ENCODE data around the gene ZNF436. TPM values are rescaled to one million over a fixed set of nuclear protein-coding genes. Genes with fewer than 3 reads are reported as not detected.

The ZNF436 gene
- total and polyA plus RNA-seq, 2 of the 13 experiments (the other 11 are each of a cell fraction or from before 2014, with no cell fraction given) = 4.3 to 9.9 TPM

DNA sequence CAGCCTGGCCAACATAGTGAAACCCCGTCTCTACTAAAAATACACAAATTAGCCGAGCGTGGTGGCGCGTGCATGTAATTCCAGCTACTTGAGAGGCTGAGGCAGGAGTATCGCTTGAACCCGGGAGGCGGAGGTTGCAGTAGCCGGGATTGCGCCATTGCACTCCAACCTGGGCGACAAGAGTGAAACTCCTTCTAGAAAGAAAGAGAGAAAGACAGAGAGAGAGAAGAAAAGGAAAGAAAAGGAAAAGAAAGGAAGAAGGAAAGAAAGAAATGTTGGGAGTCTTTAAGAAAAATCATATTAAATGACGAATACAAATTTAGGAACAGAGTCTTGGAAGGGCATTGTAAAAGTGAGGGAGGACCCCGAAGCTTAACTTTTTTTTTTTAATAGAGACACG, 23.7 kb downstream of the ZNF436 start (continued):
- TF ChIP-seq, protein P1, sequence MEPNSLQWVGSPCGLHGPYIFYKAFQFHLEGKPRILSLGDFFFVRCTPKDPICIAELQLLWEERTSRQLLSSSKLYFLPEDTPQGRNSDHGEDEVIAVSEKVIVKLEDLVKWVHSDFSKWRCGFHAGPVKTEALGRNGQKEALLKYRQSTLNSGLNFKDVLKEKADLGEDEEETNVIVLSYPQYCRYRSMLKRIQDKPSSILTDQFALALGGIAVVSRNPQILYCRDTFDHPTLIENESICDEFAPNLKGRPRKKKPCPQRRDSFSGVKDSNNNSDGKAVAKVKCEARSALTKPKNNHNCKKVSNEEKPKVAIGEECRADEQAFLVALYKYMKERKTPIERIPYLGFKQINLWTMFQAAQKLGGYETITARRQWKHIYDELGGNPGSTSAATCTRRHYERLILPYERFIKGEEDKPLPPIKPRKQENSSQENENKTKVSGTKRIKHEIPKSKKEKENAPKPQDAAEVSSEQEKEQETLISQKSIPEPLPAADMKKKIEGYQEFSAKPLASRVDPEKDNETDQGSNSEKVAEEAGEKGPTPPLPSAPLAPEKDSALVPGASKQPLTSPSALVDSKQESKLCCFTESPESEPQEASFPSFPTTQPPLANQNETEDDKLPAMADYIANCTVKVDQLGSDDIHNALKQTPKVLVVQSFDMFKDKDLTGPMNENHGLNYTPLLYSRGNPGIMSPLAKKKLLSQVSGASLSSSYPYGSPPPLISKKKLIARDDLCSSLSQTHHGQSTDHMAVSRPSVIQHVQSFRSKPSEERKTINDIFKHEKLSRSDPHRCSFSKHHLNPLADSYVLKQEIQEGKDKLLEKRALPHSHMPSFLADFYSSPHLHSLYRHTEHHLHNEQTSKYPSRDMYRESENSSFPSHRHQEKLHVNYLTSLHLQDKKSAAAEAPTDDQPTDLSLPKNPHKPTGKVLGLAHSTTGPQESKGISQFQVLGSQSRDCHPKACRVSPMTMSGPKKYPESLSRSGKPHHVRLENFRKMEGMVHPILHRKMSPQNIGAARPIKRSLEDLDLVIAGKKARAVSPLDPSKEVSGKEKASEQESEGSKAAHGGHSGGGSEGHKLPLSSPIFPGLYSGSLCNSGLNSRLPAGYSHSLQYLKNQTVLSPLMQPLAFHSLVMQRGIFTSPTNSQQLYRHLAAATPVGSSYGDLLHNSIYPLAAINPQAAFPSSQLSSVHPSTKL (CRISPR knock-in tag; IDR thresholded peaks at IDR 0.05) = no peak
- TF ChIP-seq SP1 (IDR thresholded peaks at IDR 0.05) (no peak), SP1 (CRISPR knock-in tag; IDR thresholded peaks at IDR 0.05) (no peak), EED (CRISPR knock-in tag; IDR thresholded peaks at IDR 0.05) (no peak), SATB2 (CRISPR knock-in tag; IDR thresholded peaks at IDR 0.05) (no peak), RARG (CRISPR knock-in tag; IDR thresholded peaks at IDR 0.05; ENCODE audit: low read depth) (no peak)
- TF ChIP-seq, protein P2, sequence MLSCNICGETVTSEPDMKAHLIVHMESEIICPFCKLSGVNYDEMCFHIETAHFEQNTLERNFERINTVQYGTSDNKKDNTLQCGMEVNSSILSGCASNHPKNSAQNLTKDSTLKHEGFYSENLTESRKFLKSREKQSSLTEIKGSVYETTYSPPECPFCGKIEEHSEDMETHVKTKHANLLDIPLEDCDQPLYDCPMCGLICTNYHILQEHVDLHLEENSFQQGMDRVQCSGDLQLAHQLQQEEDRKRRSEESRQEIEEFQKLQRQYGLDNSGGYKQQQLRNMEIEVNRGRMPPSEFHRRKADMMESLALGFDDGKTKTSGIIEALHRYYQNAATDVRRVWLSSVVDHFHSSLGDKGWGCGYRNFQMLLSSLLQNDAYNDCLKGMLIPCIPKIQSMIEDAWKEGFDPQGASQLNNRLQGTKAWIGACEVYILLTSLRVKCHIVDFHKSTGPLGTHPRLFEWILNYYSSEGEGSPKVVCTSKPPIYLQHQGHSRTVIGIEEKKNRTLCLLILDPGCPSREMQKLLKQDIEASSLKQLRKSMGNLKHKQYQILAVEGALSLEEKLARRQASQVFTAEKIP (CRISPR knock-in tag; IDR thresholded peaks at IDR 0.05; ENCODE audit: borderline replicate concordance) = no peak

DNA sequence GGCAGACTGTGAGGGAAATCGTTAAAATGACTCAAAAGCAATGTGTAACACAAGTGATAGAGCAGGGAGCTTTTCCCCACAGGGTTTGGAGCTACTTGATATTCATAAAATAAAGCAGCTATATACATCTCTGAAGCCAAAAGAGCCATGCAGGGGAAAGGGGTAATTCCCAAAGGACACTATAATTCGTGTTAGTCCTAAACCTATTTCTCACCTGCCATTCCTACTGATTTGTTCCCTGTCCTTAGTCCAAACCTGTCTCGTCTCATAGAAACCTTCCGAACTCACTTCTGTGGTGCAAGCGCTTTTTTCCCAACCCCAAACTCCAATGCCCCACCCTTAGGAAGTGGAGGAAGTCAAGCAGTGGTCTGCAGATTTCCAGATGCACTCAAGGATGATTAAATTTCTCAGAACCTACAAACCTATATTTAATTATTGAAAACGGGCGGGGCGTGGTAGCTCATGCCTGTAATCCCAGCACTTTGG, 24.6 kb downstream of the ZNF436 start:
- ChIA-PET CTCF (ENCODE audit: low intra/inter-chr PET ratio, low total read pairs) (no interaction called here), POLR2A (interaction anchor here (0.8 to 3.6 kb wide), 18 partner anchors 9 to 184 kb away, joined by 3 to 130 read pairs (median 5); partner anchors contain the start of genes ASAP3, TCEA3 and ZNF436)
- DNase-seq (ENCODE audit: low spot score) (no peak), FAIRE-seq (no peak), ATAC-seq (no peak; the same call in 2 of the 3 replicates)
- BruUV-seq (replicated peaks) = TSS peak; percentile 96
- Histone ChIP-seq H3K9me3 (ENCODE audit: low read length) (no peaks in the 10 kb centered on the region), H3K27me3 (ENCODE audit: control insufficient read depth in 1 of 2, insufficient read depth in 2 of 2, low read length in 2 of 2) (no peaks in the 10 kb centered on the region; a peak in 2 of 5 replicates), H2AFZ (ENCODE audit: low read length) (peak overlapping the region; percentile 74), H3K9ac (ENCODE audit: insufficient read depth, low read depth, low read length) (peak overlapping the region; percentile 93), H3K36me3 (replicated peaks in 1 of 2; ENCODE audit: control insufficient read depth in 1 of 2, insufficient read depth in 2 of 2, low read length in 2 of 2) (no peaks in the 10 kb centered on the region), H3K4me3 (replicated peaks in 1 of 3; ENCODE audit: insufficient read depth in 1 of 3, low read depth in 2 of 3, low read length in 3 of 3) (peak overlapping the region; percentile 63 to 74 (median 67); a peak in 5 of 6 replicates), H3K79me2 (ENCODE audit: insufficient read depth, low read length) (peaks cover 38% of the 10 kb centered on the region), H3K27ac (ENCODE audit: extremely low read length, insufficient read depth, low read length) (peak overlapping the region; percentile 94), H3K4me2 (ENCODE audit: low read depth, low read length) (peak overlapping the region; percentile 93), H4K20me1 (ENCODE audit: insufficient read depth, low read length) (peaks cover 35% of the 10 kb centered on the region), H3K4me1 (ENCODE audit: insufficient read depth, low read length) (peaks cover 24% of the 10 kb centered on the region)
- intact Hi-C loops (cut with micrococcal nuclease; ENCODE audit: unreplicated experiment) (loop anchor here (2.0 kb wide), 1 partner anchor 24 kb away; the partner anchor contains the start of gene ZNF436), in situ Hi-C loops (cut with HindIII; ENCODE audit: extremely low pct_ligation_motif_present, low pct_unique_long_range_greater_than_20kb) (loop anchor here (10.0 kb wide), 1 partner anchor 190 kb away; the partner anchor contains the start of gene E2F2)
- WGBS (ENCODE audit: low lambda C conversion rate) = 57% methylated on average over 8 of the region's 8 CpGs
- TF ChIP-seq NFE2L2 (IDR thresholded peaks at IDR 0.05; ENCODE audit: low read length) = no peak
- no peak for TF ChIP-seq CBX5 (CRISPR knock-in tag; IDR thresholded peaks at IDR 0.05; ENCODE audit: borderline replicate concordance)
- TF ChIP-seq, protein P3, sequence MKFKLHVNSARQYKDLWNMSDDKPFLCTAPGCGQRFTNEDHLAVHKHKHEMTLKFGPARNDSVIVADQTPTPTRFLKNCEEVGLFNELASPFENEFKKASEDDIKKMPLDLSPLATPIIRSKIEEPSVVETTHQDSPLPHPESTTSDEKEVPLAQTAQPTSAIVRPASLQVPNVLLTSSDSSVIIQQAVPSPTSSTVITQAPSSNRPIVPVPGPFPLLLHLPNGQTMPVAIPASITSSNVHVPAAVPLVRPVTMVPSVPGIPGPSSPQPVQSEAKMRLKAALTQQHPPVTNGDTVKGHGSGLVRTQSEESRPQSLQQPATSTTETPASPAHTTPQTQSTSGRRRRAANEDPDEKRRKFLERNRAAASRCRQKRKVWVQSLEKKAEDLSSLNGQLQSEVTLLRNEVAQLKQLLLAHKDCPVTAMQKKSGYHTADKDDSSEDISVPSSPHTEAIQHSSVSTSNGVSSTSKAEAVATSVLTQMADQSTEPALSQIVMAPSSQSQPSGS (CRISPR knock-in tag; IDR thresholded peaks at IDR 0.05) = 0 out of 2 replicates have a peak, but pooled peaks have one; percentile 2
- no peak for TF ChIP-seq ZNF205 (CRISPR knock-in tag; IDR thresholded peaks at IDR 0.05)
- TF ChIP-seq, protein P4, sequence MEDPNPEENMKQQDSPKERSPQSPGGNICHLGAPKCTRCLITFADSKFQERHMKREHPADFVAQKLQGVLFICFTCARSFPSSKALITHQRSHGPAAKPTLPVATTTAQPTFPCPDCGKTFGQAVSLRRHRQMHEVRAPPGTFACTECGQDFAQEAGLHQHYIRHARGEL (CRISPR knock-in tag; IDR thresholded peaks at IDR 0.05) = 0 out of 2 replicates have a peak, but pooled peaks have one; percentile 5
- TF ChIP-seq ATM (IDR thresholded peaks at IDR 0.05; ENCODE audit: borderline replicate concordance) = no peak
- peak; percentile 23; the same call in 1 of the 2 replicates for TF ChIP-seq MTF2 (CRISPR knock-in tag; IDR thresholded peaks at IDR 0.05; ENCODE audit: borderline replicate concordance)
- TF ChIP-seq ZNF75D (CRISPR knock-in tag; IDR thresholded peaks at IDR 0.05; ENCODE audit: borderline replicate concordance) = peak; percentile 75
- no peak for TF ChIP-seq MEIS1 (CRISPR knock-in tag; IDR thresholded peaks at IDR 0.05; ENCODE audit: borderline replicate concordance)

Measured in HepG2 (cell line).